Neural progenitor cell (in vitro differentiated cells): ENCODE data around the gene SERGEF.

ENCODE experiments used
- EZH2 ChIP-seq: fragments of 200-600 bp; sonication (generic); IDR thresholded peaks from 2 replicates; pipeline ENCODE4 v1.6.1; 2017; ENCODE audit warnings: antibody characterized with exemption, mild to moderate bottlenecking, moderate library complexity
- EZH2phosphoT487 ChIP-seq: fragments of 200-600 bp; sonication (generic); IDR thresholded peaks from 2 replicates; pipeline ENCODE4 v1.6.1; 2017; ENCODE audit warnings: antibody characterized with exemption
- TF ChIP-seq, protein P1 (sequence below): fragments of 200-600 bp; sonication (generic); IDR thresholded peaks from 2 replicates; pipeline ENCODE4 v1.5.1; 2017; ENCODE audit warnings: antibody characterized with exemption, mild to moderate bottlenecking

DNA sequence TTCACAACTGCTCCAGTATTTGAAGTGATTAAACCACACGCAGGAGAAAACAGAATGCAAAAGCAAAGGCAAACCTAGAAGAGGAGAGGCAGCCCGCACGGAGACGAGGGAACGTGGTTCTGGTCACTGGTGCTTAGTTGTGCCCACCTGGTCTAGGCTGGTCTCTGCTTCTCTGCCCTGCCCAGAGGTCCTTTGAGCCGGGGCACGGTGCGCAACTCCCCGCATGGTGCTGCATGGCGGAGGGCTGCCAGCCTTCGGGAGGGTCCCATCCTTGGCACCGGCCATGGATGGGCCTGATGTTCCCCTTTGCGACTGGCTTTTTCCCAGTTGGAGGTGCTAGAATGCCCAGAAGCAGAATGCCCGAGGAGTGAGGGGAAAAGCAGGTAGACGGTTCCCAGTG, 232.2 kb downstream of the SERGEF start:
- TF ChIP-seq, protein P1, sequence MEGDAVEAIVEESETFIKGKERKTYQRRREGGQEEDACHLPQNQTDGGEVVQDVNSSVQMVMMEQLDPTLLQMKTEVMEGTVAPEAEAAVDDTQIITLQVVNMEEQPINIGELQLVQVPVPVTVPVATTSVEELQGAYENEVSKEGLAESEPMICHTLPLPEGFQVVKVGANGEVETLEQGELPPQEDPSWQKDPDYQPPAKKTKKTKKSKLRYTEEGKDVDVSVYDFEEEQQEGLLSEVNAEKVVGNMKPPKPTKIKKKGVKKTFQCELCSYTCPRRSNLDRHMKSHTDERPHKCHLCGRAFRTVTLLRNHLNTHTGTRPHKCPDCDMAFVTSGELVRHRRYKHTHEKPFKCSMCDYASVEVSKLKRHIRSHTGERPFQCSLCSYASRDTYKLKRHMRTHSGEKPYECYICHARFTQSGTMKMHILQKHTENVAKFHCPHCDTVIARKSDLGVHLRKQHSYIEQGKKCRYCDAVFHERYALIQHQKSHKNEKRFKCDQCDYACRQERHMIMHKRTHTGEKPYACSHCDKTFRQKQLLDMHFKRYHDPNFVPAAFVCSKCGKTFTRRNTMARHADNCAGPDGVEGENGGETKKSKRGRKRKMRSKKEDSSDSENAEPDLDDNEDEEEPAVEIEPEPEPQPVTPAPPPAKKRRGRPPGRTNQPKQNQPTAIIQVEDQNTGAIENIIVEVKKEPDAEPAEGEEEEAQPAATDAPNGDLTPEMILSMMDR = no peak
- TF ChIP-seq EZH2 = no peak
- no peak for TF ChIP-seq EZH2phosphoT487
